GM10266 (cell line): Measurements from ENCODE around the gene ERICH2.

ENCODE experiments used
- DNase-seq: peaks from one replicate; pipeline ENCODE4 v3.0.0; 2012; ENCODE audit errors: extremely low spot score
- CTCF ChIP-seq: IDR thresholded peaks from 2 replicates; pipeline ENCODE4 v1.5.1; 2012; ENCODE audit warnings: mild to moderate bottlenecking, low read depth; ENCODE audit not compliant: control insufficient read depth, insufficient read depth; ENCODE audit errors: missing control alignments

Gene ERICH2

GRCh38 chr2:170782673-170783072 lies 12.5 kb downstream of the ERICH2 start:
- no peak for TF ChIP-seq CTCF
- DNase-seq = no peak

- DNase-seq = no peak
- TF ChIP-seq CTCF = no peak
Observed at GRCh38 chr2:170783549-170783948, 13.4 kb downstream of the ERICH2 start.

GRCh38 chr2:170798996-170799395 lies 28.8 kb downstream of the ERICH2 start:
- no peak for DNase-seq
- TF ChIP-seq CTCF = no peak

GRCh38 chr2:170806548-170806947 lies 36.4 kb downstream of the ERICH2 start:
- no peak for DNase-seq
- TF ChIP-seq CTCF = no peak

GRCh38 chr2:170812710-170813600 lies 42.8 kb downstream of the ERICH2 start:
- TF ChIP-seq CTCF = peak; percentile 58
- DNase-seq = peak; percentile 70

- TF ChIP-seq CTCF = no peak
- peak; percentile 42 for DNase-seq
Observed at GRCh38 chr2:170813611-170814532, 43.7 kb downstream of the ERICH2 start.
